ENCODE results near the gene TMPRSS12.

GRCh38 chr12:50932787-50933280 lies 90.1 kb downstream of the TMPRSS12 start:
- TF ChIP-seq EZH2 (IDR thresholded peaks at IDR 0.05; ENCODE audit: borderline replicate concordance, insufficient read depth, low read depth, low read length, poor library complexity, severe bottlenecking) (no peak), CTCF (IDR thresholded peaks at IDR 0.05) (no peak)

All from B cell (primary cell).